ENCODE results near the gene SPO11.

Gene SPO11

GRCh38 chr20:57301026-57301425 lies 28.6 kb upstream of the SPO11 start:
- Histone ChIP-seq H3K27ac (replicated peaks) (no peak overlapping the region), H3K4me3 (replicated peaks; ENCODE audit: insufficient read depth, low read length) (no peak overlapping the region), H3K27me3 (ENCODE audit: insufficient read depth, poor library complexity, severe bottlenecking) (peaks cover 2% of the 10 kb centered on the region)
- no peak for DNase-seq (ENCODE audit: low read depth in 1 of 2, low spot score in 1 of 2)
- TF ChIP-seq CTCF (IDR thresholded peaks at IDR 0.05; ENCODE audit: insufficient read depth, low read length) (no peak), SPI1 (IDR thresholded peaks at IDR 0.05; ENCODE audit: borderline replicate concordance, low read depth) (no peak), GABPA (IDR thresholded peaks at IDR 0.05; ENCODE audit: low read depth) (no peak)

GRCh38 chr20:57306747-57307146 lies 22.9 kb upstream of the SPO11 start:
- DNase-seq (ENCODE audit: low read depth in 1 of 2, low spot score in 1 of 2), result no peak
- Histone ChIP-seq H3K27me3 (ENCODE audit: insufficient read depth, poor library complexity, severe bottlenecking) (peaks cover 6% of the 10 kb centered on the region), H3K27ac (replicated peaks) (no peak overlapping the region), H3K4me3 (replicated peaks; ENCODE audit: insufficient read depth, low read length) (no peak overlapping the region)
- no peak for TF ChIP-seq GABPA (IDR thresholded peaks at IDR 0.05; ENCODE audit: low read depth)
- TF ChIP-seq POLR2AphosphoS5 (IDR thresholded peaks at IDR 0.05; ENCODE audit: low read depth), result no peak
- TF ChIP-seq REST (IDR thresholded peaks at IDR 0.05; ENCODE audit: insufficient replicate concordance, low read depth), result no peak
- TF ChIP-seq CTCF (IDR thresholded peaks at IDR 0.05; ENCODE audit: insufficient read depth, low read length), result no peak
- TF ChIP-seq SPI1 (IDR thresholded peaks at IDR 0.05; ENCODE audit: borderline replicate concordance, low read depth), result no peak

GRCh38 chr20:57308451-57309271 lies 20.9 kb upstream of the SPO11 start:
- H3K27me3 ChIP-seq (ENCODE audit: insufficient read depth, poor library complexity, severe bottlenecking), result peaks cover 6% of the 10 kb centered on the region

GRCh38 chr20:57309544-57310115 lies 20.0 kb upstream of the SPO11 start:
- Histone ChIP-seq H3K4me3 (replicated peaks; ENCODE audit: insufficient read depth, low read length) (no peak overlapping the region), H3K27me3 (ENCODE audit: insufficient read depth, poor library complexity, severe bottlenecking) (peaks cover 6% of the 10 kb centered on the region)
- no peak for DNase-seq (ENCODE audit: low read depth in 1 of 2, low spot score in 1 of 2)

More at GRCh38 chr20:57308451-57309271, 20.9 kb upstream of the SPO11 start:
- DNase-seq (ENCODE audit: low read depth in 1 of 2, low spot score in 1 of 2), result no peak
- no peak overlapping the region for H3K27ac ChIP-seq (replicated peaks)
- TF ChIP-seq CTCF (IDR thresholded peaks at IDR 0.05; ENCODE audit: insufficient read depth, low read length) (no peak), POLR2AphosphoS5 (IDR thresholded peaks at IDR 0.05; ENCODE audit: low read depth) (no peak)
- no peak overlapping the region for H3K4me3 ChIP-seq (replicated peaks; ENCODE audit: insufficient read depth, low read length)

More at GRCh38 chr20:57309544-57310115, 20.0 kb upstream of the SPO11 start:
- no peak overlapping the region for H3K27ac ChIP-seq (replicated peaks)
- no peak for TF ChIP-seq REST (IDR thresholded peaks at IDR 0.05; ENCODE audit: insufficient replicate concordance, low read depth)
- no peak for TF ChIP-seq CTCF (IDR thresholded peaks at IDR 0.05; ENCODE audit: insufficient read depth, low read length)
- no peak for TF ChIP-seq SPI1 (IDR thresholded peaks at IDR 0.05; ENCODE audit: borderline replicate concordance, low read depth)
- no peak for TF ChIP-seq POLR2AphosphoS5 (IDR thresholded peaks at IDR 0.05; ENCODE audit: low read depth)
- no peak for TF ChIP-seq GABPA (IDR thresholded peaks at IDR 0.05; ENCODE audit: low read depth)

Measured in HL-60 (cell line).